GM18870 (cell line): ENCODE results near the gene CDH22.

Source experiments
- ATAC-seq: cut with Tn5 transposase; IDR thresholded peaks from one replicate; pipeline ENCODE4 v1.9.1; 2021; ENCODE audit warnings: moderate library complexity; ENCODE audit not compliant: unreplicated experiment

The CDH22 gene

GRCh38 chr20:46270977-46271744 is 37.1 kb downstream of the CDH22 start:
- no peak for ATAC-seq

GRCh38 chr20:46269372-46269771 is 38.9 kb downstream of the CDH22 start:
- ATAC-seq, result no peak

GRCh38 chr20:46268662-46269061 is 39.6 kb downstream of the CDH22 start:
- ATAC-seq, result no peak

GRCh38 chr20:46268131-46268614 is 40.1 kb downstream of the CDH22 start:
- no peak for ATAC-seq

- ATAC-seq, result no peak
Measured at GRCh38 chr20:46267108-46268105, 40.9 kb downstream of the CDH22 start.

- ATAC-seq, result no peak
Measured at GRCh38 chr20:46265539-46265938, 42.8 kb downstream of the CDH22 start.

GRCh38 chr20:46264391-46265266 is 43.7 kb downstream of the CDH22 start:
- no peak for ATAC-seq

- ATAC-seq, result no peak
Measured at GRCh38 chr20:46261456-46262253, 46.6 kb downstream of the CDH22 start.

- ATAC-seq, result no peak
Measured at GRCh38 chr20:46260936-46261454, 47.3 kb downstream of the CDH22 start.

GRCh38 chr20:46260480-46260879 is 47.8 kb downstream of the CDH22 start:
- ATAC-seq, result no peak

- ATAC-seq, result no peak
Measured at GRCh38 chr20:46259260-46259859, 48.9 kb downstream of the CDH22 start.

GRCh38 chr20:46257887-46258286 is 50.4 kb downstream of the CDH22 start:
- no peak for ATAC-seq

- no peak for ATAC-seq
Measured at GRCh38 chr20:46256293-46256692, 52.0 kb downstream of the CDH22 start.

GRCh38 chr20:46255440-46256104 is 52.7 kb downstream of the CDH22 start:
- no peak for ATAC-seq

GRCh38 chr20:46253391-46253790 is 54.9 kb downstream of the CDH22 start:
- ATAC-seq, result no peak

GRCh38 chr20:46252352-46253091 is 55.8 kb downstream of the CDH22 start:
- no peak for ATAC-seq

GRCh38 chr20:46251211-46251673 is 57.1 kb downstream of the CDH22 start:
- no peak for ATAC-seq

- no peak for ATAC-seq
Measured at GRCh38 chr20:46250772-46251171, 57.5 kb downstream of the CDH22 start.
